Omental fat pad (tissue), 4 donors: ENCODE results near the gene OSBP2. TPM values are rescaled to one million over a fixed set of nuclear protein-coding genes. Genes with fewer than 3 reads are reported as not detected.

ENCODE experiments used
- ATAC-seq: fragments of 150-250 bp; one replicate; pipeline ENCODE4 v1.9.1; 2016; ENCODE audit warnings: mild to moderate bottlenecking, moderate library complexity; ENCODE audit not compliant: low FRiP score
- DNase-seq: peaks from one replicate; pipeline ENCODE4 v3.0.0-alpha.2; 2019; ENCODE audit warnings: low spot score
- CTCF ChIP-seq, 3 donors: fragments of 450-650 bp; IDR thresholded peaks; one replicate each; pipeline ENCODE4 v1.5.1; 2016 to 2017; ENCODE audit warnings: antibody characterized with exemption in 3 of 3, mild to moderate bottlenecking in 3 of 3, moderate library complexity in 2 of 3
- total RNA-seq, 4 donors: library from RNA; depleted of rRNA; stranded (reverse); fragments of >200 nt; gene quantifications; one replicate each; pipeline ENCODE4 v1.1.0, GENCODE V29; 2016

OSBP2 gene
- total RNA-seq, 4 donors from 2014 or later = 1.3 to 7.4 (median 4.4) TPM

GRCh38 chr22:30894371-30894740, 199.7 kb downstream of the OSBP2 start:
- no peak for DNase-seq
- no peak for TF ChIP-seq CTCF (IDR thresholded peaks at IDR 0.05)
- ATAC-seq = no peak

GRCh38 chr22:30902496-30903357, 208.1 kb downstream of the OSBP2 start:
- ATAC-seq = no peak
- no peak for TF ChIP-seq CTCF (IDR thresholded peaks at IDR 0.05)
- DNase-seq = no peak

GRCh38 chr22:30903876-30904460, 209.3 kb downstream of the OSBP2 start:
- ATAC-seq = no peak
- TF ChIP-seq CTCF (IDR thresholded peaks at IDR 0.05) = no peak
- DNase-seq = no peak

GRCh38 chr22:30905696-30906341, 211.1 kb downstream of the OSBP2 start:
- ATAC-seq (no peak), DNase-seq (no peak)
- TF ChIP-seq CTCF (IDR thresholded peaks at IDR 0.05) = no peak

GRCh38 chr22:30906411-30906810, 211.7 kb downstream of the OSBP2 start:
- no peak for DNase-seq
- TF ChIP-seq CTCF (IDR thresholded peaks at IDR 0.05) = no peak

GRCh38 chr22:30906946-30907345, 212.3 kb downstream of the OSBP2 start:
- DNase-seq (no peak), ATAC-seq (no peak)
- TF ChIP-seq CTCF (IDR thresholded peaks at IDR 0.05) = no peak

More at GRCh38 chr22:30906411-30906810, 211.7 kb downstream of the OSBP2 start:
- no peak for ATAC-seq
